GM19455 (cell line): Measurements from ENCODE around the gene EHMT2.
"Not testable (repeated sequence)": the region's sequence is repeated elsewhere in the genome, so short reads cannot be mapped to it uniquely, and the experiment has no call there.

Experiments used
- ATAC-seq: cut with Tn5 transposase; IDR thresholded peaks from one replicate; pipeline ENCODE4 v1.9.1; 2021; ENCODE audit not compliant: unreplicated experiment

EHMT2 gene

DNA sequence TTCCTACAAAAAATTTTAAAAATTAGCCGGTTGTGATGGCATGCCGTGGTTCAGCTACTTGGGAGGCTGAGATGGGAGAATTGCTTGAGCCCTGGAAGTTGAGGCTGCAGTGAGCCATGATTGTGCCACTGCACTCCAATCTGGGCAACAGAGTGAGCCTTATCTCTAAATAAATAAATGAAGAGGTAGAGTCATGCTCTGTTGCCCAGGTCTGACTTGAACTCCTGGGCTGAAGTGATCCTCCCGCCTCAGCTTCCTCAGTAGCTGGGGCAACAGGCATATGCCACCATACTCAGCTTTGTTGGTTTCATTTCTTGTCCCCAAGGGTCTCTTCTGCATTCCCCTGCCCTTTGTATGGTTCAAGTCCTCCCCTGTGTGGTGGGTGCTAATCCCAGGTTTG lies 53.0 kb downstream of the EHMT2 start:
- ATAC-seq = no peak

DNA sequence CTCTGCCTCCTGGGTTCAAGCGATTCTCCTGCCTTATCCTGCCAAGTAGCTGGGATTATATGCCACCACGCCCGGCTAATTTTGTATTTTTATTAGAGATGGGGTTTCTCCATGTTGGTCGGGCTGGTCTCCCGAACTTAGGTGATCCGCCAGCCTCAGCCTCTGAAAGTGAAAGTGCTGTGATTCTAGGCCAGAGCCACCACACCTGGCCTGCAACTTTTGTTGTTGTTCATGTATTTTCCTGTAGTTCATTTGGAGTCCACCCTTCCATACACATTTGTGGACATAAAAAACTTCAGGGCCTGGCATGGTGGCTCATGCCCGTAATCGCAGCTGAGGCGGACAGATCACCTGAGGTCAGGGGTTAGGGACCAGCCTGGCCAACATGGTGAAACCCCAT lies 55.4 kb downstream of the EHMT2 start:
- ATAC-seq = no peak

DNA sequence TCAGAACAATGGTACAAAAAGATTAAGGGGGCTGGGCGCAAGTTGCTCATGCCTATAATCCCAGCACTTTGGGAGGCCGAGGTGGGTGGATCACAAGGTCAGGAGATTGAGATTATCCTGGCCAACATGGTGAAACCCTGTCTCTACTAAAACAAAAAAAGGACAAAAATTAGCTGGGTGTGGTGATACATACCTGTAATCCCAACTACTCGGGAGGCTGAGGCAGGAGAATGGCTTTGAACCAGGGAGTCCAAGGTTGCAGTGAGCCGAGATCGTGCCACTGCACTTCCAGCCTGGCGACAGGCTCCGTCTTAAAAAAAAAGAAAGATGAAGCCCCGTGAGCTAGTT lies 57.7 kb downstream of the EHMT2 start:
- ATAC-seq = not testable (repeated sequence)

DNA sequence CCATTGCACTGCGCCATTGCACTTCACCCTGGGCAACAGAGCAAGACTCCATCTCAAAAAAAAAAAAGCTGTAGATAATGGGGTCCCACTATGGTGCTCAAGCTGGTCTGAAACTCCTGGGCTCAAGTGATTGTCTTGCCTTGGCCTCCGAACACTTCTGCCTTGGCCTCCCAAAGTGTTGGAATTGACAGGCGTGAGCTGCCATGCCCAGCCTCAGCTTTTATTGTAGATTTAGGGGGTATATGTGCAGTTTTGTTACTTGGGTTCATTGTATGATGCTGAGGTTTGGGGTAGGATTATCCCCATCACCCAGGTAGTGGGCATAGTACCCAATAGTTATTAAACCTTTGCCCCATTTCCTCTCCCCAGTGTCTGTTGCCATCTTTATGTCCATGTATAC lies 58.5 kb downstream of the EHMT2 start:
- no peak for ATAC-seq

DNA sequence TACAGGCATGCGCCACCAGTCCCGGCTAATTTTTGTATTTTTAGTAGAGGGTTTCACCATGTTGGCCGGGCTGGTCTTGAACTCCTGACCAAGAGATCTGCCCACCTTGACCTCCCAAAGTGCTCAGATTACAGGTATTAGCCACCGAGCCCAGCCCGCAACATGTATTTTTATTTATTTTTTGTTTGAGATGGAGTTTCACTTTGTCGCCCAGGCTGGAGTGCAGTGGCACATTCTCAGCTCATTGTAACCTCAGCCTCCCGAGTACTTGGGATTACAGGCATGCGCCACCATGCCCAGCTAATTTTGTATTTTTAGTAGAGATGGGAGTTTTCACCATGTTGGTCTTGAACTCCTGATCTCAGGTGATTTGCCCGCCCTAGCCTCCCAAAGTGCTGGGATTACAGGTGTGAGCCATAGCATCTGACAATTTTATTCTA lies 59.4 kb downstream of the EHMT2 start:
- ATAC-seq = not testable (repeated sequence)

DNA sequence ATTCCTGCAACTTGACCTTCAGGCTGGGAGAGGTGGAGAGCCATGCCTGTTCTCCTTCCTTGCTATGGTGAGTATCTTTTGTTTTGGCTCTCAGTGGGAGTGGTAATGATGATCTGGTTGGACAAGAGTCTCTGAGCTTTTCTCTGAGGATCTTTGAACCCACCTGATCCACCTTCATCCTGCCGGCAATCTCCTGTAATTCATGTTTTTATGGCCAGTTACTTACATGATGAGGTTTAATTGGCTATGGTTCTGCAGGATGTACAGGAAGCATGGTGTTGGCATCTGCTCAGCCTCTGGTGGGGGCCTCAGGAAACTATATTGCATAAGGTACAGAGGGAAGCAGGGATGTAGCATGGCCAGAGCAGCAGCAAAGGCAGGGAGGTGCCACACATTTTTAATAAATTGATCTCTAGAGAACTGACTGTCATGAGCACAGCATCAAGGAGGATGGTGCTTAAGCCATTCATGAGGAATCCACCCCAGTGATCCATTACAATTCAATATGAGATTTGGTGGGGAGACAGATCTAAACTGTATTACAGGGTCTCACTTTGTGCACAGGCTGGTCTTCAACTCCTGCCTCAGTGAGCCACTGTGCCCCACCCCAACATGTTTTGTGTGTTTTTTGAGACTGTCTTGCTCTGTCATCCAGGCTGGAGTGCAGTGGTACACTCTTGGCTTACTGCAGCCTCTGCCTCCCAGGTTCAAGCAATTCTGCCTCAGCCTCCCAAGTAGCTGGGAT lies 60.0 kb downstream of the EHMT2 start:
- ATAC-seq = no peak

DNA sequence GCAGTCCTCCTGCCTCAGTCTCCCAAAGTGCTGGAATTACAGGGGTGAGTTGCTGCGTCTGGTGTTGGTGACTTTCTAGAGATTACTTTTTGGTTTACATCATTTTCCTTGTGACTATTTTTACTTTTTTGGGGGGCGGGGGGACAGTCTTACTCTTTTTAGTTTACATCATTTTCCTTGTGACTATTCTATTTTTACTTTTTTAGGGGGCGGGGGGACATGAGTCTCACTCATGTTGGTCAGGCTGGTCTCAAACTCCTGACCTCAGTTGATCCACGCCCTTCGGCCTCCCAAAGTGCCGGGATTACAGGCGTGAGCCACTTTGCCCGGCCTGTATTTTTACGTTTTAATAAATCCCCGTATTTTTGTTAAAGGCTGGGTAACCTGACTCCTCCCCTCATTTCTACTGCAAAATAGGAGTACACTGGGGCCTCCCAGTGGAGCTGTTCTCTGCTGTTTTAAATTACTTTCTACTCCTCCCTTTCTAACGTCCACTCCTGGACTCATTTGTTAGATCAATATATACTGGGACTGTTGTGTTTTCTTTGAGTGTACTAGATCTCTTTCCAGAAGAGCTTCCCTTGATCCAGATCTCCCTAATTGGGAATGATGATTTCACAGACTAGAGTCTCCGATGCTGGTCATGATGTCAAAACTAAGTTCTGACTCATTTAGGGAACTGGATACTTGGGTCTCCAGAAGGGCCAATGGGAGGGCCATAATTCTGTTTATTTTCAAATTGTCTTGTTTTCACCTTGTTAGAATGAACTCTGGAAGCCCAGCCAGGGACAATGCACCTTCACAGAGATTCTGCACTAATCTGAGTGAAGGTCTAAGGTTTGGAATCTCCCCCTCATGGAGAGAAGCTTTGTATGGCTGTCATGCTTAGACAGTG lies 60.8 kb downstream of the EHMT2 start:
- no peak for ATAC-seq

DNA sequence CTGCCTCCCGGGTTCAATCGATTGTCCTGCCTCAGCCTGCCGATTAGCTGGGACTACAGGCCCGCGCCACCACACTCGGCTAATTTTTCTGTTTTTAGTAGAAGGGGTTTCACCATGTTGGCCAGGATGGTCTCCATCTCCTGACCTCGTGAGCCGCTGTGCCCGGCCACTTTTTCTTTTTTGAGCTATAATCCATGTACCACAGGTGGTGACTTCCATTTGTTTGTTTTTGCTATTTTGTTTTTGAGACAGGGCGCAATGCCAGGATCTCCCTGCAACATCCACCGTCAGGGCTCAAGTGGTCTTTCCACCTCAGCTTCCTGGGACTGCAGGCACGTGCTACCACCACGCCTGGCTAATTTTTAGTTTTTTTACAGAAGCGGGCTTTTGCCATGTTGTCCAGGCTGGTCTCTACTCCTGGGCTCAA lies 61.4 kb downstream of the EHMT2 start:
- ATAC-seq = no peak

DNA sequence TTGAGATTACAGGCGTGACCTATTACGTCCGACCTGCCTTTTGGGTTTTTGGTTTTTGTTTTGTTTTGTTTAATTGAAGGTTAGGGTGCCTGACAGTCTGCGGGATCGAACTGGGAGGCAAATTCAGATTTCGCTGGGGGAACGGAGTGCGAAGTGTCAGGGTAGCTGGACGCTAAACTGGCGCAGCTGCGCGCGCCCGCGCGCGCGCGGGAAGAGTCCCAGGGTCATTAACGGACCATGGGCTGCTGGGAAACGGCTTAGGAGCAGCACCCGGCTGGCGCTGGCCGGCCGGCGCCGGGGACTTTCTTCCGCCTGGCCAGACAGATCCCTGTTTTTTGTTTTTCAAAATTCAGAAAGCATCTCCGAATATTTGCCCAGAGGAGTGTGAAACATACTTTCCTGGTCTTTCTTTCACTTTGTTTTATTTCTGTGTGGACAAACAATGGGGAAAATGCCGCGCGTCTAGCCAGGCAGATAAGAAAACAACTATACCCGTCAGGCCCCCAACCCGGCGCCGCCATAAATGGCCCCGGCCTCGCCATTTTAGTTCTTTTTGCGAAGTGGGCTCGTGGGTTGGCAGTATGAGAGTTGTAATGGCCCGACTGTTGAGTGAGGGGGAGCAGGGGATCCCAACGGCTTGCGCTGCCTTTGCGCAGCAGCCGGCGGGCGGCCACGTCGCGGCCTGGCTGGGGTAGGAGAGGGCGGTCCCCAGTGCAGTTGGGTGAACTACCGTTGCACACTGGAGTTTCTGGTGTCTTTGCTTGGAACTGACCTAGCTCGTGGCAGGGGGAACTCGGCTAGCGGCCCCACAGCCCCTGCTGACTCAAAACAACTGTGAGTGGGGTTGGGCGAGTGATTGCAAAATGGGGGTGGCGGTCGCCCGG lies 62.9 kb downstream of the EHMT2 start:
- ATAC-seq = no peak

DNA sequence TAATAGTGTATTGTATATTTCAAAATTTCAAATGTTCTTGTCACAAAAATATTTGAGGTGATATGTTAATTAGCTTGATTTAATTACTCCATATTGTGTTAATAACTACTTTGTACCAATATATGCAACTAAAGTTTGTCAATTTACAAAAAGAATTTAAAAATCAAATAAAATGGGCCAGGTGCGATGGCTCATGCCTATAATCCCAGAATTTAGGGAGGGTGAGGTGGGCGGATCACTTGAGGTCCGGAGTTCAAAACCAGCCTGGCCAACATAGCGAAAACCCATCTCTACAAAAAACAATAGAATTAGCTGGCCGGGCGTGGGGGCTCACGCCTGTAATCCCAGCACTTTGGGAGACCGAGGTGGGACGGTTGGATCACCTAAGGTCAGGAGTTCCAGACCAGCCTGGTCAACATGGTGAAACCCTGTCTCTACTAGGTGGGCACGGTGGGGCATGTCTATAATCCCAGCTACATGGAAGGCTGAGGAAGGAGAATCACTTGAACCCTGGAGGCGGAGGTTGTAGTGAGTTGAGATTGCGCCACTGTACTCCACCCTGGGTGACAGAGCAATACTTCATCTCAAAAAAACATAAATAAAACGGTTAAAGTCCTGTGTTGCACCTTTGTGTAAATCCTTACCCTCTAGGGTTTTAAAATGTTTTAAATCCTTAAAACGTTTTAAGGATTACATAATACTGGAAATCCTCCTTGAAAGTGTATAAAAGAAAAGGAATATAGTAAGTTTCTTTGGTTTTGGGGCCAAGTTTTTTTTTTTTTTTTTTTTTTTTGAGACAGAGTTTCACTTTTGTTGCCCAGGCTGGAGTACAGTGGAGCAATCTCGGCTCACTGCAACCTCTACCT lies 65.9 kb downstream of the EHMT2 start:
- no peak for ATAC-seq

DNA sequence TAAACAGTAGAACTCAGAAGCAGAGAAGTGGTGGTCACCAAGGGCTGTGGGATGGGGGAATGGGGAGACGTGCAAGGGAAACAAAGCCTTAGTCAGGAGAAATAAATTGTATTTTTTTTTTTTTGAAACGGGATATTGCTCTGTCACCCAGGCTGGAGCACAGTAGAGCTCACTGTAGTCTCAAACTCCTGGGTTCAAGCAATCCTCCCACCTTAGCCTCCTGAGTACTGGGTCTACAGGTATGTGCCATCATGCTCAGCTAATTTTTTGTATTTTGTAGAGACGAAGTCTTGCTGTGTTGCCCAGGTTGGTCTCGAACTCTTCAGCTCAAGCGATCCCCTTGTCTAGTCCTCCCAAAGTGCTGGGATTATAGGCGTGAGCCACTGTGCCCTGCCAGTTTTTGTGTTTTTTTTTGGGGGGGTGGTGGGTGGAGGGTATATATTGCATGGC lies 66.6 kb downstream of the EHMT2 start:
- ATAC-seq = no peak
